Naive B cell (primary cell): ENCODE data around the gene RBFOX2. TPM values are rescaled to one million over a fixed set of nuclear protein-coding genes. Genes with fewer than 3 reads are reported as not detected.

Experiments
- ATAC-seq, 2 donors: fragments of 150-1000 bp; cut with Tn5 transposase; 2 replicates each; pipeline ENCODE4 v1.10.0; 2021; ENCODE audit warnings: low read depth in 2 of 2, mild to moderate bottlenecking in 2 of 2, moderate library complexity in 2 of 2
- DNase-seq: peaks from one replicate; pipeline ENCODE4 v3.0.0; 2022
- H3K27ac Mint-ChIP-seq, 6 donors: one replicate each; pipeline ENCODE4 v1.8.0; 2020 to 2022; ENCODE audit warnings: mild to moderate bottlenecking in 6 of 6, mixed read lengths in 6 of 6, moderate library complexity in 5 of 6, inconsistent platforms in 2 of 6
- H3K27me3 Mint-ChIP-seq, 3 donors: one replicate each; pipeline ENCODE4 v1.8.0; 2021 to 2022; ENCODE audit warnings: mixed read lengths in 3 of 3, mild to moderate bottlenecking in 1 of 3
- H3K36me3 Mint-ChIP-seq, 2 donors: one replicate each; pipeline ENCODE4 v1.8.0; 2020 to 2022; ENCODE audit warnings: mixed read lengths in 2 of 2, inconsistent platforms in 1 of 2, mild to moderate bottlenecking in 1 of 2
- H3K4me1 Mint-ChIP-seq, 3 donors: one replicate each; pipeline ENCODE4 v1.8.0; 2020 to 2022; ENCODE audit warnings: mixed read lengths in 3 of 3, inconsistent platforms in 1 of 3, mild to moderate bottlenecking in 1 of 3, moderate library complexity in 1 of 3
- H3K4me3 Mint-ChIP-seq, 8 donors: one replicate each; pipeline ENCODE4 v1.8.0; 2020 to 2022; ENCODE audit warnings: mild to moderate bottlenecking in 8 of 8, mixed read lengths in 8 of 8, moderate library complexity in 8 of 8, inconsistent platforms in 2 of 8
- H3K9me3 Mint-ChIP-seq, 7 donors: one replicate each; pipeline ENCODE4 v1.8.0; 2020 to 2022; ENCODE audit warnings: mixed read lengths in 7 of 7, mild to moderate bottlenecking in 5 of 7, inconsistent platforms in 2 of 7, moderate library complexity in 1 of 7
- polyA plus RNA-seq, 6 donors: library from polyadenylated mRNA; unstranded; fragments of 300-500 nt; fragmentation: Illumina TruSeq; gene quantifications; one replicate each; pipeline ENCODE4 v1.2.3, GENCODE V29; 2021; ENCODE audit warnings: low read depth in 6 of 6

Gene RBFOX2
- polyA plus RNA-seq, 6 donors from 2014 or later, result not detected

DNA sequence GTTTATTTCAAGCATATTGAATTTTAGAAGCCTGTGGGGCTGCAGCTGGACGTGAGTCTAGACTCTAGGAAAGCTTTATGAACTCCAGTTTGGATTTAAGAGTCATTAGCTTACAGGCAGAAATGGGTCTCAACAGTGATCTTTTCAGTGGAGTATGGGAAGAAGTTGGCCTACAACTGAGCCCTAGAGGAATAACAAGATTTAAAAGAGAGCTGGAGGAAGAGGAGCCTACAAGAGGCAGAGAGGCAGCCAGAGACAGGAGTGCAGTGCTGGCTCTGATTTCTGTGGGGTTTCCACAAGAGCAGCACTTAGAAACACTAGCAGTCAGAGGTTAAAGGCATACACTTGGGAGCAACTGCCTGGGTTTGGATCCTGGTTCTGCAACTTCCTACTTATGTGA, 293.1 kb downstream of the RBFOX2 start:
- peaks cover 76 to 83% (median 80%) of the 10 kb centered on the region in 3 donors for H3K27me3 Mint-ChIP-seq
- peaks cover 0 to 5% of the 10 kb centered on the region in 2 donors for H3K36me3 Mint-ChIP-seq
- no peak overlapping the region for H3K27ac Mint-ChIP-seq
- ATAC-seq, result no peak
- DNase-seq, result no peak
- no peak overlapping the region for H3K4me3 Mint-ChIP-seq
- peaks cover 0 to 4% (median 0%) of the 10 kb centered on the region in 7 donors for H3K9me3 Mint-ChIP-seq
- no peaks in the 10 kb centered on the region for H3K4me1 Mint-ChIP-seq

DNA sequence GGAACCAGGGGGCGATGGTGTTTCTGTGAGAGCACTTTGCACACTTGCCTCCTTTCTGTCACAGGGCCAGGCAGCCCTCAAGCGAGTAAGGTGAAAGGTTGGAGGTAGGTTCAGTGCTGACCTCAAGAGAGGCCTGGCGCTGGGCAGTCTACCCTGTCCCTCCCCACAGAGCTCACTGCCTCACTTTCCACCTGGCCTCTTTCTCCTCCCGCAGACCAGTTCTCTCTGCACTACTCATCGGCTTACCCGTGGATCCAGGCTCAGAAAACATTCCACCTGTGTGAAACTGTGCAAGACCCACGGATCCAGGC, 294.2 kb downstream of the RBFOX2 start:
- ATAC-seq (no peak), DNase-seq (no peak)
- H3K9me3 Mint-ChIP-seq, result peaks cover 0 to 4% (median 0%) of the 10 kb centered on the region in 7 donors
- H3K4me3 Mint-ChIP-seq, result no peak overlapping the region
- peaks cover 0 to 5% of the 10 kb centered on the region in 2 donors for H3K36me3 Mint-ChIP-seq
- no peak overlapping the region for H3K27ac Mint-ChIP-seq
- H3K27me3 Mint-ChIP-seq, result peaks cover 71 to 78% (median 74%) of the 10 kb centered on the region in 3 donors
- H3K4me1 Mint-ChIP-seq, result no peaks in the 10 kb centered on the region

DNA sequence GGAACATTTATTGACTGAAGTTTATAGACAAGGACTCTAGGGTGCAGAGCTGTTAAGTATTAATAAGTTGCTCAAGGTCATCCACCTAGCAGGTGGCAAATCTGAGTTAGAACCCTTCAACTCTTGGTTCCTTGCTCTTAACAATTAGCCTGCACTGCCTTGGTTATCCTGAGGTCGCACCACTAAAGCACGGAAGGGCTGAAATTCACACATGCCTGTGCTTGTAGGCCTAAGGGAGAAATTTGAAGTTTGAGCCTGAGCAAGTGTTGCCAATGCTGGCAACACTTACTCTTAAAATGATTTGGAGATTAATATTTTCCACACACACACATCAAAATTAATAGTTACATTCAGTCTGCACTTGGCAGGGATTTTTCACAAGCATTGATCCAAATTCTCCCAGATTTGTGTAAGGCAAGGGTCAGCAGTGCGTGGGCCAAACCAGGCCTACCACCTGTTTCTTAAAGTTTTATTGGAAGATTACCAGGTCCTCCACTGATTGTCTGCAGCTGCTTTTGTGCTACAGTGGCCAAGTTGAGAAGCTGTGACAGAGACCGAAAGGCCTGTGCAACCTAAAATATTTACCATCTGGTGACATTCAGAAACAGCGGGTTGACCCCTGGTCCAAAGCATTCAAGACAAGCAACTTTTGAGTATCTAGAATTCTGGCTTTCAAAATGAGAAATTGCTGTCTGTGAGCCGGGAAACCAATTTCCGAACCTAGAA, 294.7 kb downstream of the RBFOX2 start:
- no peak for ATAC-seq
- peaks cover 0 to 2% (median 0%) of the 10 kb centered on the region in 3 donors for H3K4me1 Mint-ChIP-seq

GRCh38 chr22:35733036-35733435, 295.6 kb downstream of the RBFOX2 start:
- Mint-ChIP-seq H3K4me1 (peaks cover 0 to 3% (median 0%) of the 10 kb centered on the region in 3 donors), H3K9me3 (peaks cover 0 to 4% (median 0%) of the 10 kb centered on the region in 7 donors), H3K27ac (no peak overlapping the region), H3K27me3 (peaks cover 68 to 74% (median 72%) of the 10 kb centered on the region in 3 donors), H3K4me3 (no peak overlapping the region), H3K36me3 (peaks cover 0 to 5% of the 10 kb centered on the region in 2 donors)
- DNase-seq (no peak), ATAC-seq (no peak)

More for the DNA sequence above, 294.7 kb downstream of the RBFOX2 start:
- Mint-ChIP-seq H3K4me3 (no peak overlapping the region), H3K9me3 (peaks cover 0 to 4% (median 0%) of the 10 kb centered on the region in 7 donors), H3K27me3 (peaks cover 71 to 77% (median 74%) of the 10 kb centered on the region in 3 donors), H3K36me3 (peaks cover 0 to 5% of the 10 kb centered on the region in 2 donors), H3K27ac (no peak overlapping the region)
- no peak for DNase-seq

DNA sequence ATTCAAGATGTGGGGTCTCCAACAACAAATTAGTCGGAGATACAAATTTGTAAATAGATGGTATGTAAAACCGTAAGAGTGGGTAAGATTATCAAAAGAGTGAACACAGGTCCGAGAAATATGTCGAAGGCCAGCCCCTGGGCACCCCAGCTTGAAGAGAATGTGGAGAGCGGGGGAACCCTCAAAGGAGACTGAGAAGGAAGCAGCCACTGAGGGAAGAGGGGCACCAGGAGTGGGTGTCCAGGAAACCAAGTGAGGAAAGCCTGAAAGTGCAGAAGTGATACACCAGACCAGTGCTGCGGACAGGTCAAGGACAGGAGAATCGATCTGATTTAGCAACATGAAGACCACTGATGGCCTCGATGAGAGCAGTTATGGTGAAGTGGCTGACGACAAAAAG, 296.5 kb downstream of the RBFOX2 start:
- H3K4me1 Mint-ChIP-seq, result peaks cover 0 to 3% (median 0%) of the 10 kb centered on the region in 3 donors
- H3K36me3 Mint-ChIP-seq, result peaks cover 0 to 5% of the 10 kb centered on the region in 2 donors
- H3K4me3 Mint-ChIP-seq, result no peak overlapping the region
- H3K9me3 Mint-ChIP-seq, result no peaks in the 10 kb centered on the region
- H3K27me3 Mint-ChIP-seq, result peaks cover 69 to 71% (median 69%) of the 10 kb centered on the region in 3 donors
- DNase-seq (no peak), ATAC-seq (no peak)
- H3K27ac Mint-ChIP-seq, result peak overlapping the region in 1 of 6 donors; percentile 72

- no peak for ATAC-seq
- Mint-ChIP-seq H3K4me1 (peaks cover 0 to 3% (median 0%) of the 10 kb centered on the region in 3 donors), H3K27ac (no peak overlapping the region), H3K9me3 (no peaks in the 10 kb centered on the region), H3K36me3 (no peaks in the 10 kb centered on the region), H3K4me3 (no peak overlapping the region), H3K27me3 (peaks cover 69 to 71% (median 70%) of the 10 kb centered on the region in 3 donors)
- DNase-seq, result no peak
Measured at GRCh38 chr22:35731321-35731720, 297.3 kb downstream of the RBFOX2 start.

DNA sequence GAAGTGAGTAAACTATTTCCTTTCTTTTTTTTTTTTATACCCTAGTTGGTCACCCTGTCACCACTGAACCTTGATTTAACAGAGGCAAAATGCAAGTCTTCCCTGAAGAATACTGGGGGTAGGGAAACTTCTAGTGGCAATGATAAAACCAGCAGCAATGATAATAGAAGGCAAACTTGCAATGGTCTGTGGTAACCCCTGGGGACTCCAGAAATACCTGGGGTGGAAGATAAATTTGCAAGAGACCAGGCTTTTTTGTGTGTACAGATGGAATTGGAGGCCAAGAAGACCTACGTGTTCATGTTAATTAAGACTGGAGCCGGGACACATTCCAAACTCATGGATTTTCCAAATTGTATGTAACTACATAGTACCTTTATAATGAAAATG, 299.3 kb downstream of the RBFOX2 start:
- H3K27ac Mint-ChIP-seq, result no peak overlapping the region
- no peaks in the 10 kb centered on the region for H3K9me3 Mint-ChIP-seq
- peaks cover 68 to 69% (median 69%) of the 10 kb centered on the region in 3 donors for H3K27me3 Mint-ChIP-seq
- DNase-seq (no peak), ATAC-seq (no peak)
- no peaks in the 10 kb centered on the region for H3K36me3 Mint-ChIP-seq
- H3K4me3 Mint-ChIP-seq, result no peak overlapping the region
- H3K4me1 Mint-ChIP-seq, result peaks cover 0 to 3% (median 0%) of the 10 kb centered on the region in 3 donors

DNA sequence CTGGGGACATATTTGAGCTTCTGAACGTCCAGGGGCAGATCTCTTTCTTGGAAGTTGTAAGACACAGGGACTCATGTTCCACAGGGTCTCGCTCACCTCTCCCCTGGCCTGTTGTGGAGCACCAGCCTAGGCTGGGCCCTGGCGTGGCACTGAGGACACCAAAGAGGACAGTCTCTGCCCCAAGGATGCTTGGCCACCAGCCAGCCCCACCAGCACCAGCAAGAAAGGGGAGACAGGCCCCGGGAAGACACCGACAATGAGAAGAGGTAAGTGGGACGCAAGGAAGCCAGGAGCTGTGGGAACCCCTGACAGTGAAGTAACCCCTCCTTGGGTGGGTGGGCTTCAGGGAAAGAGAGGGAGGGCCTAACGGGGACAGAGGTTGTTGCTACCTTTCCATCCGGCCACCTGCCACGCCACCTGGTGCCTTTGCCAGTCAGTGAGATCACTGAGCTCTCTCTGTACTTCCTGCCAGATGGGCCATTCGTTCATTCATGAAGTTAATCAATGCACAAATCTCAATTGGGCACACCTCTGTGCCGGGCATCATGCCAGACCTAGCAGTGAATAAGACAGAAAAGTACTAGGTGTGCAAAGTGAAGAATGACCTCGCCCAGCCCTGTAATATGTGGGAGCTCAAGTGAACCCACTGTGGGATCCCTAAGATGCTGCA, 299.9 kb downstream of the RBFOX2 start:
- H3K27ac Mint-ChIP-seq, result peak overlapping the region in 1 of 6 donors; percentile 64
- ATAC-seq (no peak), DNase-seq (no peak)
- no peak overlapping the region for H3K4me3 Mint-ChIP-seq
- no peaks in the 10 kb centered on the region for H3K9me3 Mint-ChIP-seq
- H3K36me3 Mint-ChIP-seq, result no peaks in the 10 kb centered on the region
- peaks cover 65 to 69% (median 67%) of the 10 kb centered on the region in 3 donors for H3K27me3 Mint-ChIP-seq
- H3K4me1 Mint-ChIP-seq, result peaks cover 0 to 3% (median 0%) of the 10 kb centered on the region in 3 donors

GRCh38 chr22:35727436-35727835, 301.2 kb downstream of the RBFOX2 start:
- H3K36me3 Mint-ChIP-seq, result no peaks in the 10 kb centered on the region
- H3K27ac Mint-ChIP-seq, result no peak overlapping the region
- no peak overlapping the region for H3K4me3 Mint-ChIP-seq
- peaks cover 0 to 3% (median 0%) of the 10 kb centered on the region in 3 donors for H3K4me1 Mint-ChIP-seq
- no peak for ATAC-seq
- no peaks in the 10 kb centered on the region for H3K9me3 Mint-ChIP-seq
- H3K27me3 Mint-ChIP-seq, result peaks cover 57 to 62% (median 62%) of the 10 kb centered on the region in 3 donors
- DNase-seq, result no peak

GRCh38 chr22:35726933-35727332, 301.7 kb downstream of the RBFOX2 start:
- Mint-ChIP-seq H3K27ac (no peak overlapping the region), H3K4me3 (no peak overlapping the region), H3K4me1 (peaks cover 0 to 3% (median 0%) of the 10 kb centered on the region in 3 donors), H3K36me3 (no peaks in the 10 kb centered on the region), H3K9me3 (no peaks in the 10 kb centered on the region), H3K27me3 (peaks cover 55 to 57% (median 57%) of the 10 kb centered on the region in 3 donors)
- ATAC-seq, result no peak
- DNase-seq, result no peak

GRCh38 chr22:35726398-35726797, 302.2 kb downstream of the RBFOX2 start:
- H3K9me3 Mint-ChIP-seq, result no peaks in the 10 kb centered on the region

DNA sequence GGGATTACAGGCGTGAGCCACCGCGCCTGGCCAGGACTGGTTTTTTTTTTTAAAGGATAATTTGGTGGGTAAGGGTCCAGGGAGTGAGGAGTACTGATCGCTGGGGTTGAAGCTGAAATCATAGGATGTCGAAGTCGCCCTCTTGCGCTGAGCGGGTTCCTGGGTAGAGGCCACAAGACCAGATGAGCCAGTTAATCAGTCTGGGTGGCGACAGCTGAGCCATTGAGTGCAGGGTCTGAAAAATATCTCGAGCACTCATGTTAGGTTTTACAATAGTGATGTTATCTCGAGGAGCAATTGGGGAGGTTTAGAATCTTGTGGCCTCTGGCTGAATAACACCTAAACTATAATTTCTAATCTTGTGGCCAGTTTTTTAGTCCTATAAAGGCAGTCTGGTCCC, 303.1 kb downstream of the RBFOX2 start:
- Mint-ChIP-seq H3K27me3 (peaks cover 43 to 46% (median 45%) of the 10 kb centered on the region in 3 donors), H3K27ac (no peak overlapping the region), H3K36me3 (no peaks in the 10 kb centered on the region), H3K4me3 (no peak overlapping the region), H3K4me1 (peaks cover 0 to 3% (median 0%) of the 10 kb centered on the region in 3 donors), H3K9me3 (no peaks in the 10 kb centered on the region)
- DNase-seq (no peak), ATAC-seq (no peak)

More at GRCh38 chr22:35726398-35726797, 302.2 kb downstream of the RBFOX2 start:
- Mint-ChIP-seq H3K27ac (peak overlapping the region in 1 of 6 donors; percentile 13), H3K36me3 (no peaks in the 10 kb centered on the region), H3K4me3 (no peak overlapping the region), H3K4me1 (peaks cover 0 to 3% (median 0%) of the 10 kb centered on the region in 3 donors), H3K27me3 (peaks cover 51 to 55% (median 52%) of the 10 kb centered on the region in 3 donors)
- DNase-seq (no peak), ATAC-seq (no peak)

GRCh38 chr22:35721960-35722359, 306.7 kb downstream of the RBFOX2 start:
- DNase-seq, result no peak
- Mint-ChIP-seq H3K4me1 (no peaks in the 10 kb centered on the region), H3K4me3 (no peak overlapping the region), H3K27me3 (peaks cover 27 to 46% (median 36%) of the 10 kb centered on the region in 3 donors), H3K9me3 (peaks cover 0 to 9% (median 0%) of the 10 kb centered on the region in 7 donors), H3K27ac (no peak overlapping the region), H3K36me3 (peaks cover 0 to 10% of the 10 kb centered on the region in 2 donors)
- no peak for ATAC-seq
